Activated naive CD4-positive, alpha-beta T cell treated with anti-CD3 and anti-CD28 coated beads, Interleukin-2, amount 10 ng/mL, durations not matched to agents 7 days and 5 days (primary cell): ENCODE results near the gene PLPP4.

Experiments used
- CTCF ChIA-PET: fragments of 350-600 bp; sonication (Branson Sonifier 250); formaldehyde crosslinking; loops from one replicate; lab custom pipeline; 2021; ENCODE audit warnings: antibody characterized with exemption; lab: Charles Lee
- DNase-seq: peaks from one replicate; pipeline ENCODE4 v3.0.0-alpha.2; 2020
- H3K27ac Mint-ChIP-seq: one replicate; pipeline ENCODE4 v1.8.0; 2021; ENCODE audit warnings: mild to moderate bottlenecking, moderate library complexity, mixed read lengths
- H3K27me3 Mint-ChIP-seq: one replicate; pipeline ENCODE4 v1.8.0; 2021; ENCODE audit warnings: mild to moderate bottlenecking, mixed read lengths
- H3K36me3 Mint-ChIP-seq: one replicate; pipeline ENCODE4 v1.8.0; 2021; ENCODE audit warnings: mixed read lengths
- H3K4me1 Mint-ChIP-seq: one replicate; pipeline ENCODE4 v1.8.0; 2021; ENCODE audit warnings: mixed read lengths
- H3K4me3 Mint-ChIP-seq: one replicate; pipeline ENCODE4 v1.8.0; 2021; ENCODE audit warnings: mild to moderate bottlenecking, moderate library complexity, mixed read lengths
- H3K9me3 Mint-ChIP-seq: one replicate; pipeline ENCODE4 v1.8.0; 2021; ENCODE audit warnings: mixed read lengths

The PLPP4 gene

DNA sequence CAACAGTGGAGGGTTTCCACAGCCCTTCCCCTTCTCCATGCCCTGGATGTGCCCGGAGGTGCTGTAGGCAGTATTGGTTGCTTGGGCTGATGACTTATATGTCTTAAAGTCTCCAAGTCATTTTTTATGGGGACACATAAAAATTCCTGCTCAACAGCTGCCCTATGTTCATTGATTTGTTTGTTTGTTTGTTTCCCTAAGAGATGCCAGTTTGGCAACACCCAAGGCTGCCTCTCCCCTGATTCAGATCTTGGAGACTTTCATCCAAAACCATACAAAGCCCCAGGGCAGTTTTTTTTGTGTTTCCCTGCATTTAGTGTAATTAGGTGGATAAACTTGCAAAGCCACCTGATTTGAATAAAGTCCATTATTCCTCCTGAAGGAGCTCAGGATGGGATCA lies 115.3 kb downstream of the PLPP4 start:
- no peak for DNase-seq
- Mint-ChIP-seq H3K27ac (no peak overlapping the region), H3K4me3 (no peak overlapping the region), H3K4me1 (no peaks in the 10 kb centered on the region), H3K9me3 (no peaks in the 10 kb centered on the region), H3K27me3 (no peaks in the 10 kb centered on the region), H3K36me3 (no peaks in the 10 kb centered on the region)
- CTCF ChIA-PET, result no interaction called here

DNA sequence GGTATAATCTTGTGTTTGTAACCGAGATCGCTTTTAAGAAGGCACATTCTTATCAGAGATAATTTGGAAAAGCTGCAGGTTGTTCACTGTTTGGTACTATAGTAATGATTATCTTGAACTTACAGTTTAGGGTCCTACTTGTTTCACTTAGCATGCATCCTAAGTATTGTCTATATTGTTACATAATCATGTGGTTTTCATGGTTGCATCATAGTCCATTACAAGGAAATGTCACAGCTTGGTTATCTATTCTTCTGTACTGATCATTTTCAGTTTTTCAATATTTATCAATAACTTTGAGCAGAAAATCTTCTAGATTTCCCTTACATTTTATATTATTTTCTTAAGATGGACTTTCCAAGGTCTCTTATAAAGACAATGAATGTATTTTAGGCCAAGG lies 116.3 kb downstream of the PLPP4 start:
- Mint-ChIP-seq H3K27me3 (no peaks in the 10 kb centered on the region), H3K4me3 (no peak overlapping the region), H3K27ac (no peak overlapping the region), H3K9me3 (no peaks in the 10 kb centered on the region), H3K36me3 (no peaks in the 10 kb centered on the region), H3K4me1 (no peaks in the 10 kb centered on the region)
- CTCF ChIA-PET, result no interaction called here
- no peak for DNase-seq

DNA sequence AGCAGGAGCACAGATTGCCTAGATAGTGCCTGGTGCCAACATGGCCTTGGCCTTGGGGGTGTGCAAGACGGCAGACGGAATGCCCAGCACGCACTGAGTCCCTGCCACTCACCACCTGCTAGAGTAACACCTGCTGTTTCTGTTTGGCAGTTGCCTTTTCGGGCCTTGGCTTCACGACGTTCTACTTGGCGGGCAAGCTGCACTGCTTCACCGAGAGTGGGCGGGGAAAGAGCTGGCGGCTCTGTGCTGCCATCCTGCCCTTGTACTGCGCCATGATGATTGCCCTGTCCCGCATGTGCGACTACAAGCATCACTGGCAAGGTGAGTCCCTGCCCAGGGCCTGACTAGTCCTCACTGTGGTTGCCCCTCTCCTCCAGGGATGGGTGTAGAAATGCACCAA lies 118.0 kb downstream of the PLPP4 start:
- H3K27me3 Mint-ChIP-seq, result no peaks in the 10 kb centered on the region
- no peaks in the 10 kb centered on the region for H3K36me3 Mint-ChIP-seq
- no peak overlapping the region for H3K27ac Mint-ChIP-seq
- H3K4me1 Mint-ChIP-seq, result no peaks in the 10 kb centered on the region
- no peaks in the 10 kb centered on the region for H3K9me3 Mint-ChIP-seq
- CTCF ChIA-PET, result no interaction called here
- DNase-seq, result no peak
- H3K4me3 Mint-ChIP-seq, result no peak overlapping the region

DNA sequence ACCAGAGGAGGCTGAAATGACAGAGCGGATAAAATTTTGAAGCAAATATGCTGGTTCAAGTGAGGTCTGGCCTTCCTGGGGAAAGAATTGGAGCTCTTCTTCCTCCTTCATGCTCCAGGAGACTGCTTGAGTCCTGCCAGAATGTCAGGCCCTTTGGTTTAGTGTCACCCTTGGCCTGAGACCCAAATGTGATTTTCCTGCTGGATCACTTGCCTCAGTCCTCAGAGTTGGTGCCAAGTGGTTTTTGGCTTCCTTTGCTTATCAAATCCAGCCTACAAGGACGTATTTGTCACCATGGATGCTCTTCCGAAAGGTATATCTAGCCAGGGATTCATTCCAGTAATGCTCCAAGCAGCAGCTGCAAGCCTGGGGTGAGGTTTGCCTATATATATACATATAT lies 118.4 kb downstream of the PLPP4 start:
- CTCF ChIA-PET, result no interaction called here
- H3K4me1 Mint-ChIP-seq, result no peaks in the 10 kb centered on the region
- H3K4me3 Mint-ChIP-seq, result no peak overlapping the region
- no peak overlapping the region for H3K27ac Mint-ChIP-seq
- no peaks in the 10 kb centered on the region for H3K36me3 Mint-ChIP-seq
- H3K9me3 Mint-ChIP-seq, result no peaks in the 10 kb centered on the region
- no peaks in the 10 kb centered on the region for H3K27me3 Mint-ChIP-seq
- no peak for DNase-seq

DNA sequence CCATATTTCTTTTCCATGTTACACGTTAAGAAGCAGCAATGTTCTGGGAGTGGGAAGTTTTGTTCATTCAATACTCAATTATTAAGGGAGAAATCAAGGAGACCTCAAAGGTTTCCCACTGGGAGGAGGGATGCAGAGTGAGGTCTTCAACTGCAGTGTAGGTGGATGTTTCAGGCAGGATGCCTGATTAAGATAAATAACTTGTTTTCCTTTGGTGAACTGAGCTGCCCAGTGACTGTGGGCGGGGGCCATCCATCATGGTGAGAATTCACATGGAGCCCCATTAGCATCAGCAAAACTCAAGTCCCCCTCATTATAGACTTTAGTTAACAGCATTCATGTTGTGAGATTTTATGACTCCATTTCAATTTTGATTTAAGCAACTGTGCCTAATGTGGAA lies 121.1 kb downstream of the PLPP4 start:
- no peaks in the 10 kb centered on the region for H3K9me3 Mint-ChIP-seq
- no peaks in the 10 kb centered on the region for H3K27me3 Mint-ChIP-seq
- CTCF ChIA-PET, result no interaction called here

DNA sequence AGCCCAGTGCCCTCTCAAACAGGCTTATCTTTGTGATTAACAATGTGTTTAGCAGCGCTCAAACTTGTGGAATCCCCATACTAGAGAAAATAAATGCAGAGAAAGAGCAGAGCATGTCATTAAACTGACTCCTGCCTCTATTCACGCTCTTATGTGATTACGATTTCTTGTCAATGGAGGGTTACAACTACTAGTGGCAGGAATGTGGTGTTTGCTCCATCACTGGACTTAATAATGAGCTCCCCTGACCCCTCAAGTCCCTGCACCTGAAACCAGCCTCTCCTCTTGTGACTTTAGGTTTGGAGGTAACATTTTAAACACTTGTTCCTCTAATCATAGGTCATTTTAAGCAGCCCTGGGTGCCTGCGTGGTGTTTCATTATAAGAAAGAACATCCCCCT lies 121.9 kb downstream of the PLPP4 start:
- Mint-ChIP-seq H3K4me1 (no peaks in the 10 kb centered on the region), H3K4me3 (no peak overlapping the region), H3K36me3 (no peaks in the 10 kb centered on the region), H3K27ac (no peak overlapping the region), H3K27me3 (no peaks in the 10 kb centered on the region), H3K9me3 (no peaks in the 10 kb centered on the region)
- CTCF ChIA-PET, result no interaction called here
- no peak for DNase-seq

More for the DNA sequence above, 121.1 kb downstream of the PLPP4 start:
- Mint-ChIP-seq H3K27ac (no peak overlapping the region), H3K4me3 (no peak overlapping the region), H3K4me1 (no peaks in the 10 kb centered on the region), H3K36me3 (no peaks in the 10 kb centered on the region)
- DNase-seq, result no peak

DNA sequence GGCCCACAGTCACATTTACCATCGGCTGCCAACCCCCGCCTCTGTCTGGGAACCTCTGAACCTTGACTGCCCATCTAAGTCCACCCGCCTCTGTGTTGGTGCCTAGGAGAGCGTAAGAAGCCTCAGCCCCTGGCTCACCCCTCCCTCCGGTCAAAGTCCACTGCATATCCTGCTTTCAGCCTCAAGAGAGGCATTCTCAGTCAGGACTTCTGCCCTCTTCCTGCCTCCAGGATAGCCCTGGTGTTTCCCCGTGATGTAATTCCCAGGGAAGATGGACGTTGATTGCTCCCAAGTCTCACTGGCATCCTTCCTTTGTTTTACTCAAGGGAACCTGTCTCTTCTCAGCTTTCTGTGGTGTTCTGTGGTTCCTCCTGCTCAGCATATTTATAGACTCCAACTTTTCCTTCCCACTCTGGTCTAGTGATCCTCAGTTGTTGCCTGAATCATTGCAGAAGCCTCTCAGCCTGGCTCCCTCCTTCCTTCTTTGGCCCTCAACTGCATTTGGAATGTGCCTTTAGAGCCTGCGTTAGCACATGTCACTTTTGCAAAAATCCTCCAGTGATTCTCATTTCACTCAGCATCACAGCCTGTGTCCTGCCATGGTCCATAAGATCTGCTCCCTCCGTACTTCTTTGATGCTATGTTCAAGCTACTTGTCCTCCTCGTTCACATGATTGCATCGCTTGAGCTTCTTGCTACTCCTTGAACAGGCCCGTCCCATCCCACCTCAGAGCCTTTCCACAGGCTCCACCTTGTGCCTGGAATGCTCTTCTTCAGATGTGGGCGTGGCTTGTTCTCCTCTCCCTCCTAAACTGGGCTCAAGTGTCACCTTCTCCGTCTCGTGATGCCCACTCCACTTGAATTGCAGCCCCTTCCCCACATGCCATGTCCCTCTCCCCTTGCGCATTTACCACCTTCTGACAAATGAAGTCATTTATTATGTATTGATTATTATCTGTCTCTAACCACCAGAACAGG lies 124.2 kb downstream of the PLPP4 start:
- CTCF ChIA-PET, result no interaction called here
- H3K27ac Mint-ChIP-seq, result no peak overlapping the region
- no peak overlapping the region for H3K4me3 Mint-ChIP-seq
- H3K27me3 Mint-ChIP-seq, result no peaks in the 10 kb centered on the region
- no peaks in the 10 kb centered on the region for H3K36me3 Mint-ChIP-seq
- DNase-seq, result no peak
- H3K4me1 Mint-ChIP-seq, result no peaks in the 10 kb centered on the region
- H3K9me3 Mint-ChIP-seq, result no peaks in the 10 kb centered on the region

DNA sequence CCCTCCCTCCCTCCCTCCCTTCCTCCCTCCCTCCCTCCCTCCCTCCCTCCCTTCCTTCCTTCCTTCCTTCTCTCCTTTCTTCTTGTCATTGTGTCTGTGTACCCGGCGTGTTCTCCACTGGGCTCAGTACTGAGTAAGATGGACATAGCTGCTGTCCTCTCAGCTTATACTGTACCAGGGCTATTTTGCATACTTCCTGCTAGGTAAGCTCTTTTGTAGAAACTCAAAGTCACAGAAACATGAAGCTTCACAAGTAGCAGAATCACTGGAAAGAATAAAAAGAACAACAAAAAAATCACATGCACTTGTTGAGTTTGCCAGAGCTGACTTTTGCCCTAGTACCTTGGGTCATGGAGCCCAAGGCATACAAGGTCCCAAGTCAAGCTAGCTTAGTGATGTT lies 125.7 kb downstream of the PLPP4 start:
- no peaks in the 10 kb centered on the region for H3K9me3 Mint-ChIP-seq
- CTCF ChIA-PET, result no interaction called here
- H3K4me1 Mint-ChIP-seq, result no peaks in the 10 kb centered on the region
- no peaks in the 10 kb centered on the region for H3K36me3 Mint-ChIP-seq
- no peaks in the 10 kb centered on the region for H3K27me3 Mint-ChIP-seq
- no peak overlapping the region for H3K27ac Mint-ChIP-seq
- H3K4me3 Mint-ChIP-seq, result no peak overlapping the region
- no peak for DNase-seq

DNA sequence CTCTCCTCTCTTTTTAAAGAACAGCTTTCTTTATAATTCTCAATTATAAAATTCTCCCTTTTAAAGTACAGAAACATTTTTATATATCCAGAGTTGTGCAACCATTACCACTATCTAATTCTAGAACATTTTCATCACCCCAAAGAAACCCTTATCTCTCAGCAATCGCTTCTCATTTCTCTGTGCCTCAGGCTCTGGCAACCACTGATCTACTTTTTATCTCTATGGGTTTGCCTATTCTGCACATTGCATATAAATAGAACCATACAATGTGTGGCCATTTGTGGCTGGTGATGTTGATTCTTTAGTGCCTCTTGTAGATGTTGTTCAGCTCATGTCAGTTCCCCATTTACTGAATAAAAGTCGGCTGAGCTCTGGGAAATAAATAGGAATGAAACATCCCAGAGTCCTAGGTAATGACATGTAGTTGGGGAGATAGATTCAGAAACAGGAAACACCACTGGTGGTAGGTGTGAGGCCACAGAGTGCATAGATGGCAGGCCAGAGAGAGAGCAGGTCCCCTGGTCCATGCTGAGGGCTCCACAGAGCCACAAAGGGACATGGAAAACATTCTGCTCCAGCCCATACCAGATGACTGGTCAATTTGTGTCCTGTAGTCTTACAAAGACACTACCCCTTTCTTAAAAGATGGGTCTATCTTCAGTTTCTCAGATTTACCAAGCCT lies 126.5 kb downstream of the PLPP4 start:
- H3K4me1 Mint-ChIP-seq, result no peaks in the 10 kb centered on the region
- no peaks in the 10 kb centered on the region for H3K9me3 Mint-ChIP-seq
- CTCF ChIA-PET, result no interaction called here
- H3K27ac Mint-ChIP-seq, result no peak overlapping the region
- no peaks in the 10 kb centered on the region for H3K36me3 Mint-ChIP-seq
- no peak for DNase-seq
- no peaks in the 10 kb centered on the region for H3K27me3 Mint-ChIP-seq
- H3K4me3 Mint-ChIP-seq, result no peak overlapping the region

DNA sequence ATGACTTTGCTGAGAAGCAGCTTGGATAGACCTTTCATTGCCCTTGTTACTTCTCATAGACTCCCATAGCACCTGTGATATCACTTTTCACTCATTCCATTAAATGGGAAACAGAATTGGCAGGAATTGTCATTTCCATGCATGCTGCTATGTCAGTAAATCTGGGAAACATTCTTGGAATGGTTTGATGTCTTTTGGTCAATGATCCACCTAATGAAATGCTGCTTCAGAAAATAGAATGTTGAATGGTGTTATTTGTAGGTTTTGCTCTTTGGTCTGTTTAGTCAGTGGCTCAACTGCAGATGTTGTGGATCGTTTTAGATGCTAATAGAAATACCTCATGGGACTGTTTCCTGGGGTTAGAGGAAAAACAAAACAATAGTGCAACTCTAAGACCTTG lies 127.8 kb downstream of the PLPP4 start:
- no peaks in the 10 kb centered on the region for H3K27me3 Mint-ChIP-seq

DNA sequence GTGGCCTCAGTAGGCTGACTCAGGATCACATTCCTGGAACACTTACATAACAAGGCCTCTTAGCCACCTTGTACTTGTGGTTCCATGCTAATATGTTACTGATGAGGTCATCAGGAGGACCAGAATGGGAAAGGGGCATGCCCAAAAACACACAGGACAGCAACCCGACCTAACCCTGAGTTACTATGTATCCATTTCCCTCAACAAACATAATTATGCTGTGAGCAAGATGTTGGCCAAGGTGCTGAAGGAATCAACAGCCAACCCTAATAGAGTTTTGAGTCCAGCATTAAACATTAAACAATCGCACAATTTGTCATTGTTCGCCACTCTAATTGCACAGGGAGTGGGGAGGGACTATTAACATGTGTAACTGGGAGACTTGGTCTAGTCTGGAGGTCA lies 129.4 kb downstream of the PLPP4 start:
- CTCF ChIA-PET, result no interaction called here
- no peak overlapping the region for H3K4me3 Mint-ChIP-seq
- H3K36me3 Mint-ChIP-seq, result no peaks in the 10 kb centered on the region
- DNase-seq, result no peak
- H3K4me1 Mint-ChIP-seq, result no peaks in the 10 kb centered on the region
- H3K27ac Mint-ChIP-seq, result no peak overlapping the region
- no peaks in the 10 kb centered on the region for H3K27me3 Mint-ChIP-seq
- no peaks in the 10 kb centered on the region for H3K9me3 Mint-ChIP-seq

More for the DNA sequence above, 127.8 kb downstream of the PLPP4 start:
- Mint-ChIP-seq H3K27ac (no peak overlapping the region), H3K4me1 (no peaks in the 10 kb centered on the region), H3K9me3 (no peaks in the 10 kb centered on the region), H3K4me3 (no peak overlapping the region), H3K36me3 (no peaks in the 10 kb centered on the region)
- DNase-seq, result no peak
- CTCF ChIA-PET, result no interaction called here

DNA sequence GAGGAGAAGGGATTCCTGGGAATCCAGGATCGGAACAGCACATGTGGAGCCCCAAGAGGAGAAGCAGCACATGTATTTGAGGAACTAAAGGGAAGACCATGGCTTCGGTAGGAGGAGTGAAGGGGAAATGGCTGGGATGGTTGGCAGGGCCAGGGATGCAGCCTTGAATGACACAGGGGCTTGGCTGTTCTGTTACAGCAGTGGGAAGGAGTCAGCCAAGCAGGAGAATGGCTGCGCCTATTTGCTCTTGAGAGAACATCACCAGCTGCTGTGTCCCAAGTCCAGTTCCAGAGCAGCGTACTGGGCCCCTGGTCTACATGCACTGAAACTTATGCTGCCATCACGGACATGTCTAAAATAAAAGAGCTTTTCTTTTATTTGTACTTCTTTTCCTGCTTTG lies 130.0 kb downstream of the PLPP4 start:
- no peak overlapping the region for H3K27ac Mint-ChIP-seq
- no peak overlapping the region for H3K4me3 Mint-ChIP-seq
- no peaks in the 10 kb centered on the region for H3K27me3 Mint-ChIP-seq
- CTCF ChIA-PET, result no interaction called here
- H3K9me3 Mint-ChIP-seq, result no peaks in the 10 kb centered on the region
- DNase-seq, result no peak
- H3K4me1 Mint-ChIP-seq, result no peaks in the 10 kb centered on the region
- no peaks in the 10 kb centered on the region for H3K36me3 Mint-ChIP-seq

DNA sequence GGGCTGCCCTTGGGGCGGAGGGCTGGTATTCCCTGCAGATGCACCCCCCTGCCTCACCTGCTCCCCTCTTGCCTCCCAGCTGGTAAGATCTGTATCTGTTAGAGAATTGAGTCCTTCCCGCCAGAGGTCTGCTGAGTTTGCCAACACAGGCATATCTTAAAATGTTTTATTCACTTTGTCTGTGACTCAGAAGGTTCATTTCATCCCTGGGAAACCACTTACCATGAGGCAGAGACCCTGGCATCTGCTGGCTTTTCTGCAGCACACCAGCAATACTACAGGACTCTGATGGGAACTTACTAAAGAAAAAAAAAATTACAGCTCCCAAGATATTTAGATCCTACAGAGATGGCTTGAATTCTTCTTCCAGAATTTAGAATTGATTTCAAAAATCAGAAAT lies 131.3 kb downstream of the PLPP4 start:
- H3K27me3 Mint-ChIP-seq, result no peaks in the 10 kb centered on the region
- no peak overlapping the region for H3K4me3 Mint-ChIP-seq
- H3K9me3 Mint-ChIP-seq, result peaks cover 2% of the 10 kb centered on the region
- no peaks in the 10 kb centered on the region for H3K36me3 Mint-ChIP-seq
- DNase-seq, result no peak
- CTCF ChIA-PET, result no interaction called here
- H3K4me1 Mint-ChIP-seq, result no peaks in the 10 kb centered on the region
- H3K27ac Mint-ChIP-seq, result no peak overlapping the region

DNA sequence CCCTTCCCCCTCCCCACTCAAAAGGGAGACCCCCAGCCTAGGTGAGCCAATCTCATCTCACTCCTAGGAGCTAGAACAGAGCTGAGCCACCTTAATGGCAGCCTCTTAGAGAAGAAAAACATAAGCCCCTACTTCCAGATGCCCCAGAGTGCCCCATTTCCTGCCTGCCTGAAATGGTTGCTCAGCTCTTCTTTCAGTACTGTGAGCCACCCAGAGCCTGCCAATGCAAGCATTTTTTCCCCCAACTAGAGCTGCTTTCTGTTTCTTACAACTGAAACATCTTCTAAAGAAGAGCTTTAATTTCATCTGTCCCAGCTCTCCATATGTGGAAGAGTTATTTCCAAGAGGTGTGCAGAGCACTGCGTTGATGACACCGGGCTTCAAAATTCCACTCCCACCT lies 136.7 kb downstream of the PLPP4 start:
- Mint-ChIP-seq H3K27ac (no peak overlapping the region), H3K4me3 (no peak overlapping the region), H3K27me3 (no peaks in the 10 kb centered on the region), H3K9me3 (peaks cover 2% of the 10 kb centered on the region), H3K36me3 (no peaks in the 10 kb centered on the region), H3K4me1 (no peaks in the 10 kb centered on the region)
- DNase-seq, result no peak
- CTCF ChIA-PET, result no interaction called here

DNA sequence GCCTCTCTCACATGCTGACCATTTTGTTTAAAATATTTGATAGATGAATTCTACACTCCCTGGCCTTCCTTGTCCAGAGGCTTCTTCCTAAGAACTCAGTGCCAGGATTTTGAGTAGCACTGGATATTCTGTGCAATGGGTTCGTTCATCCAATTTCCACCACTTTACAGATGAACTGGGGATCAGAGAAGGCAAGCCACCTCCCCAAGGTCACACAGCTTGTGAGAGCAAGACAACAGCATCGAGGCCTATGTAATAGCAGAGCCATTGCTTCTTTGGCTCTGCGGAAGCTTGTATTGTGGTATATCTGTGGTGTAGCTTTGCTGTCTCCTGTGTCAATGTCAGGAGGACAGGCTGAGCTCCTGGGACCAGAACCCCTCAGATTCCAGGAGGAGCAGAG lies 140.9 kb downstream of the PLPP4 start:
- Mint-ChIP-seq H3K27me3 (no peaks in the 10 kb centered on the region), H3K4me3 (no peak overlapping the region), H3K36me3 (no peaks in the 10 kb centered on the region), H3K27ac (no peak overlapping the region), H3K4me1 (no peaks in the 10 kb centered on the region), H3K9me3 (peaks cover 3% of the 10 kb centered on the region)
- no peak for DNase-seq
- CTCF ChIA-PET, result no interaction called here
